ENCODE data around the gene MYO1F.

DNA sequence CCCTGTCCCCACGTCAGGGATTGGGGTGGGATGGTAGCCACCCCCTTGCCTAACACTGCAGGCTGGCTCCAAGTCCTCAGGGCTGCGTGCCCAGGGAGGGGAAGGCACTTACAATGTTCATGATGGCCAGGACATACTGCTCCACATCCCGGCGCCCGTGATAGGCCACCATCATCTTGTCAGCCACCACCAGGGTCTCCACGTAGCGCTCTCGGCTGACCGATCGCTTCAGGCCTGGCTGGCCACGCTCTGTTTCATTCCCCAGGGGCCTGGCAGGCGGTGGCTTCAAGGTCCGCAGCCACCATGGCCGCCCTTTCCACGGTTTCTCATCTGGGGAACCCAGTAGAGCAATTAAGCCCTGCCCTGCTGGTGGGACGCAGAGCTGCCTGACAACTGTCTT lies 23.6 kb upstream of the MYO1F start:
- TF ChIP-seq, protein P1, sequence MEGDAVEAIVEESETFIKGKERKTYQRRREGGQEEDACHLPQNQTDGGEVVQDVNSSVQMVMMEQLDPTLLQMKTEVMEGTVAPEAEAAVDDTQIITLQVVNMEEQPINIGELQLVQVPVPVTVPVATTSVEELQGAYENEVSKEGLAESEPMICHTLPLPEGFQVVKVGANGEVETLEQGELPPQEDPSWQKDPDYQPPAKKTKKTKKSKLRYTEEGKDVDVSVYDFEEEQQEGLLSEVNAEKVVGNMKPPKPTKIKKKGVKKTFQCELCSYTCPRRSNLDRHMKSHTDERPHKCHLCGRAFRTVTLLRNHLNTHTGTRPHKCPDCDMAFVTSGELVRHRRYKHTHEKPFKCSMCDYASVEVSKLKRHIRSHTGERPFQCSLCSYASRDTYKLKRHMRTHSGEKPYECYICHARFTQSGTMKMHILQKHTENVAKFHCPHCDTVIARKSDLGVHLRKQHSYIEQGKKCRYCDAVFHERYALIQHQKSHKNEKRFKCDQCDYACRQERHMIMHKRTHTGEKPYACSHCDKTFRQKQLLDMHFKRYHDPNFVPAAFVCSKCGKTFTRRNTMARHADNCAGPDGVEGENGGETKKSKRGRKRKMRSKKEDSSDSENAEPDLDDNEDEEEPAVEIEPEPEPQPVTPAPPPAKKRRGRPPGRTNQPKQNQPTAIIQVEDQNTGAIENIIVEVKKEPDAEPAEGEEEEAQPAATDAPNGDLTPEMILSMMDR (IDR thresholded peaks at IDR 0.05) = no peak
- TF ChIP-seq POLR2A (IDR thresholded peaks at IDR 0.05) = no peak
